A549 (cell line): Measurements from ENCODE around the gene KRTAP10-7. TPM values are rescaled to one million over a fixed set of nuclear protein-coding genes. Genes with fewer than 3 reads are reported as not detected.
"Not testable (repeated sequence)": the region's sequence is repeated elsewhere in the genome, so short reads cannot be mapped to it uniquely, and the experiment has no call there.

Experiments
- ATAC-seq, 2 experiments: fragments of 200-7000 bp in 1 of 2; fragments of >200 bp in 1 of 2; cut with Nextera tagmentation in 1 of 2; cut with Tn5 transposase in 1 of 2; 3 replicates each; pipeline versions ENCODE4 v1.8.0 to v1.9.1; 2018 to 2020; ENCODE audit warnings: mild to moderate bottlenecking in 1 of 2, moderate library complexity in 1 of 2
- CTCF ChIA-PET: fragments of 300-600 bp; sonication (Branson Sonifier 250); formaldehyde crosslinking; extraction: SDS; loops from one replicate; lab custom pipeline; 2021; ENCODE audit warnings: antibody characterized with exemption, inconsistent platforms; lab: Yijun Ruan, JAX
- POLR2A ChIA-PET: fragments of 350-600 bp; formaldehyde crosslinking; extraction: SDS; loops from one replicate; lab custom pipeline; 2021; ENCODE audit warnings: antibody characterized with exemption, inconsistent platforms; lab: Yijun Ruan, JAX
- DNase-seq, 2 experiments: peaks; one replicate each; pipeline versions ENCODE4 v3.0.0 to v3.0.0-alpha.2; 2011 to 2016; ENCODE audit warnings: low read depth in 1 of 2, low spot score in 1 of 2
- FAIRE-seq: peaks from 2 replicates; lab custom pipeline; 2011; peaks lifted over from hg19 to GRCh38; lab: Jason Lieb, UNC
- H3K27ac ChIP-seq, 2 experiments: fragments of >200 bp; sonication (Bioruptor Twin); formaldehyde crosslinking; 3 replicates each; pipeline ENCODE4 v1.5.1; 2016 to 2017
- H3K4me1 ChIP-seq: fragments of >200 bp; sonication (Bioruptor Twin); formaldehyde crosslinking; 3 replicates; pipeline ENCODE4 v1.6.1; 2016
- H3K4me2 ChIP-seq: fragments of >200 bp; sonication (Bioruptor Twin); formaldehyde crosslinking; 3 replicates; pipeline ENCODE4 v1.6.1; 2016
- H3K4me3 ChIP-seq: fragments of >200 bp; sonication (Bioruptor Twin); formaldehyde crosslinking; 3 replicates; pipeline ENCODE4 v1.5.1; 2016
- H3K9me3 ChIP-seq: fragments of >200 bp; sonication (Bioruptor Twin); formaldehyde crosslinking; 3 replicates; pipeline ENCODE4 v1.6.1; 2016
- ATOH8 ChIP-seq: fragments of 250-450 bp; sonication (Bioruptor Pico); IDR thresholded peaks from 2 replicates; pipeline ENCODE4 v1.5.0; 2020; ENCODE audit warnings: low read depth, mild to moderate bottlenecking, moderate library complexity
- CBX8 ChIP-seq: fragments of 200-600 bp; sonication (generic); IDR thresholded peaks from 2 replicates; pipeline ENCODE4 v1.6.1; 2016
- CHD2 ChIP-seq: fragments of 150-350 bp; IDR thresholded peaks from 2 replicates; pipeline ENCODE4 v1.6.1; 2014; ENCODE audit warnings: low read length; ENCODE audit not compliant: partially characterized antibody
- EP300 ChIP-seq, 2 experiments: fragments of >200 bp; sonication (Bioruptor Twin); formaldehyde crosslinking; IDR thresholded peaks; 2 replicates in 1 of 2; 3 replicates in 1 of 2; pipeline ENCODE4 v1.6.1; 2016 to 2017
- GATA3 ChIP-seq: IDR thresholded peaks from 2 replicates; pipeline ENCODE4 v1.6.1; 2012; ENCODE audit warnings: borderline replicate concordance
- HOXA7 ChIP-seq: fragments of 250-450 bp; sonication (Bioruptor Pico); IDR thresholded peaks from 2 replicates; pipeline ENCODE4 v1.5.0; 2020; ENCODE audit warnings: mild to moderate bottlenecking, moderate library complexity
- HOXB13 ChIP-seq: fragments of 250-450 bp; sonication (Bioruptor Pico); IDR thresholded peaks from 2 replicates; pipeline ENCODE4 v1.5.0; 2020; ENCODE audit warnings: low read depth, mild to moderate bottlenecking, moderate library complexity
- PBX3 ChIP-seq: IDR thresholded peaks from 2 replicates; pipeline ENCODE4 v1.6.1; 2012
- POLR2A ChIP-seq: IDR thresholded peaks from 2 replicates; pipeline ENCODE4 v1.6.1; 2012; ENCODE audit warnings: mild to moderate bottlenecking, low read length
- RAD21 ChIP-seq, 2 experiments: fragments of >200 bp in 1 of 2; sonication (Bioruptor Twin) in 1 of 2; formaldehyde crosslinking in 1 of 2; IDR thresholded peaks in 1 of 2; conservative IDR thresholded peaks in 1 of 2; 2 replicates in 1 of 2; 3 replicates in 1 of 2; pipeline ENCODE4 v1.6.1; 2012 to 2018; ENCODE audit warnings: inconsistent platforms in 1 of 2
- RFX5 ChIP-seq: fragments of 450-650 bp; IDR thresholded peaks from 2 replicates; pipeline ENCODE4 v1.7.1; 2014; ENCODE audit warnings: antibody characterized with exemption, mild to moderate bottlenecking, moderate library complexity
- RNF2 ChIP-seq: fragments of 200-600 bp; sonication (generic); IDR thresholded peaks from 2 replicates; pipeline ENCODE4 v1.6.1; 2016; ENCODE audit warnings: low read depth, mild to moderate bottlenecking, antibody characterized with exemption, moderate library complexity, borderline replicate concordance
- ZFP36 ChIP-seq: fragments of 450-650 bp; IDR thresholded peaks from 2 replicates; pipeline ENCODE4 v1.6.1; 2014; ENCODE audit warnings: borderline replicate concordance; ENCODE audit not compliant: partially characterized antibody
- ZNF302 ChIP-seq: fragments of 250-450 bp; sonication (Bioruptor Pico); IDR thresholded peaks from 2 replicates; pipeline ENCODE4 v1.9.0; 2021; ENCODE audit warnings: inconsistent platforms, mild to moderate bottlenecking, moderate library complexity
- WGBS: methylation state at CpG from one replicate; pipeline ENCODE4 v1.1.6; 2017; ENCODE audit errors: missing lambda C conversion rate; 5-methylcytosine and 5-hydroxymethylcytosine counted together
- polyA plus RNA-seq, 4 experiments: library from polyadenylated mRNA; depleted of rRNA in 3 of 4; stranded (reverse); fragments of >200 nt; fragmentation: RNase III in 1 of 4; extraction: RNeasy Plus Mini Kit Qiagen cat#74134 plus additional on column Dnase treatment in 1 of 4; gene quantifications; 2 replicates in 3 of 4; 3 replicates in 1 of 4; pipeline ENCODE4 v1.2.3, GENCODE V29; 2011 to 2017
- TF ChIP-seq, protein P1 (sequence below): fragments of >200 bp; sonication (Bioruptor Twin); formaldehyde crosslinking; IDR thresholded peaks from 2 replicates; pipeline ENCODE4 v1.6.1; 2016
- TF ChIP-seq, protein P2 (sequence below): fragments of 450-650 bp; IDR thresholded peaks from 2 replicates; pipeline ENCODE4 v1.6.1; 2014; ENCODE audit warnings: antibody characterized with exemption

The KRTAP10-7 gene
- polyA plus RNA-seq, 2 of the 4 experiments (the other 2 are of a cell fraction): not detected

- no peak overlapping the region for H3K27ac ChIP-seq
- ChIA-PET CTCF (no interaction called here), POLR2A (no interaction called here)
- H3K4me3 ChIP-seq: no peak overlapping the region
- 53% methylated on average over 13 of the region's 14 CpGs for WGBS
- TF ChIP-seq ATOH8 (CRISPR knock-in tag) (no peak), GATA3 (no peak), EP300 (IDR thresholded peaks at IDR 0.05) (no peak), RAD21 (conservative IDR thresholded peaks at IDR 0.05 in 1 of 2, IDR thresholded peaks at IDR 0.05 in 1 of 2) (no peak), RFX5 (no peak), CBX8 (no peak), PBX3 (no peak), CHD2 (no peak), POLR2A (no peak), HOXA7 (CRISPR knock-in tag) (no peak), HOXB13 (CRISPR knock-in tag) (no peak), ZFP36 (no peak), ZNF302 (no peak), RNF2 (no peak)
- TF ChIP-seq, protein P1, sequence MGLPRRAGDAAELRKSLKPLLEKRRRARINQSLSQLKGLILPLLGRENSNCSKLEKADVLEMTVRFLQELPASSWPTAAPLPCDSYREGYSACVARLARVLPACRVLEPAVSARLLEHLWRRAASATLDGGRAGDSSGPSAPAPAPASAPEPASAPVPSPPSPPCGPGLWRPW: no peak
- H3K4me1 ChIP-seq: no peaks in the 10 kb centered on the region
- DNase-seq: no peak
- no peak overlapping the region for H3K4me2 ChIP-seq
- no peak for ATAC-seq
- peaks cover 9% of the 10 kb centered on the region; the same call in 2 of the 3 replicates for H3K9me3 ChIP-seq
- no peak for FAIRE-seq
Measured at GRCh38 chr21:44643741-44644310, 43.4 kb downstream of the KRTAP10-7 start.

DNA sequence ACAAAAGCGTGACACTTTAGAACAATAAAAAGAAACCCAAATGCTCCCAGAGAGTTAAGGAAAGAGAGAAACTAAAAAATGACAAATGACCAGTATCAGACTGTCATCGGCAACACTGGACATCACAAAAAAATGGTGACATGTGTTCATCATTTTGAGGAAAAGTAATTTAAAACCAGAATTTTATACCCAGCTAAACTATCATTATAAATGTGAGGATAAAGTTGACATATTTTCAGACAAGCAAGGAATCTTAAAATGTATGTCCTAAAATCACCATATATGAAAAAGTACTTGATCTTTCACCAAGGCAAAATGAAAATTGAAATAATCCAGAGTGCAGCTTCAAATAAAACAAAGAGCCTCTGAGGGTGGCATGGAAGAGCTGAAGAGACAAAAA lies 44.5 kb downstream of the KRTAP10-7 start:
- POLR2A ChIA-PET: no interaction called here

GRCh38 chr21:44646366-44647221 lies 46.2 kb downstream of the KRTAP10-7 start, which contains the start of gene KRTAP10-11:
Gene KRTAP10-11 (plus strand): TSS chr21:44646414. CDS start chr21:44646459, 45 bp downstream.
- FAIRE-seq, CTCF ChIA-PET, H3K4me3 ChIP-seq, DNase-seq, H3K4me1 ChIP-seq, H3K9me3 ChIP-seq, POLR2A ChIA-PET, H3K4me2 ChIP-seq, ATAC-seq, H3K27ac ChIP-seq: not testable (repeated sequence)
- WGBS: 12% methylated on average over 5 of the region's 21 CpGs

More for the DNA sequence above, 44.5 kb downstream of the KRTAP10-7 start:
- H3K4me1 ChIP-seq: no peaks in the 10 kb centered on the region
- 19% methylated on average over 2 of the region's 2 CpGs for WGBS
- no peak overlapping the region for H3K4me2 ChIP-seq
- FAIRE-seq: no peak
- H3K4me3 ChIP-seq: no peak overlapping the region
- CTCF ChIA-PET: no interaction called here
- H3K9me3 ChIP-seq: peaks cover 9% of the 10 kb centered on the region; the same call in 2 of the 3 replicates
- no peak for DNase-seq
- ATAC-seq: no peak
- no peak overlapping the region for H3K27ac ChIP-seq
- TF ChIP-seq CBX8: no peak
- TF ChIP-seq, protein P2, sequence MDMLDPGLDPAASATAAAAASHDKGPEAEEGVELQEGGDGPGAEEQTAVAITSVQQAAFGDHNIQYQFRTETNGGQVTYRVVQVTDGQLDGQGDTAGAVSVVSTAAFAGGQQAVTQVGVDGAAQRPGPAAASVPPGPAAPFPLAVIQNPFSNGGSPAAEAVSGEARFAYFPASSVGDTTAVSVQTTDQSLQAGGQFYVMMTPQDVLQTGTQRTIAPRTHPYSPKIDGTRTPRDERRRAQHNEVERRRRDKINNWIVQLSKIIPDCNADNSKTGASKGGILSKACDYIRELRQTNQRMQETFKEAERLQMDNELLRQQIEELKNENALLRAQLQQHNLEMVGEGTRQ: no peak
